HepG2 (cell line): ENCODE data around the gene SLC35F6. TPM values are rescaled to one million over a fixed set of nuclear protein-coding genes. Genes with fewer than 3 reads are reported as not detected.

ENCODE experiments used
- DR1 ChIP-seq: sonication (generic); formaldehyde crosslinking; IDR thresholded peaks from 2 replicates; pipeline ENCODE4 v1.8.0; 2021; ENCODE audit warnings: mild to moderate bottlenecking, missing genetic modification reagents, inconsistent platforms
- ZNF383 ChIP-seq: sonication (generic); formaldehyde crosslinking; IDR thresholded peaks from 2 replicates; pipeline ENCODE4 v1.4.0; 2020; ENCODE audit warnings: missing genetic modification reagents, mild to moderate bottlenecking, borderline replicate concordance
- ZNF44 ChIP-seq: sonication (generic); formaldehyde crosslinking; IDR thresholded peaks from 2 replicates; pipeline ENCODE4 v1.5.1; 2020; ENCODE audit warnings: mild to moderate bottlenecking, missing genetic modification reagents
- ZNF850 ChIP-seq: sonication (generic); formaldehyde crosslinking; conservative IDR thresholded peaks from 2 replicates; pipeline ENCODE4 v1.9.0; 2021; ENCODE audit warnings: mild to moderate bottlenecking, missing genetic modification reagents
- polyA plus RNA-seq, 8 experiments: library from polyadenylated mRNA; depleted of rRNA in 3 of 8; stranded (reverse) in 7 of 8; unstranded in 1 of 8; fragments of >200 nt; fragmentation: Illumina TruSeq in 4 of 8; extraction: Trizol in 4 of 8; gene quantifications; 2 replicates each; pipeline versions ENCODE4 v1.2.1 to v1.2.3, GENCODE V29; 2011 to 2016; ENCODE audit warnings: low read depth in 4 of 8, missing spikeins in 1 of 8, mixed read lengths in 1 of 8; ENCODE audit not compliant: insufficient read depth in 1 of 8
- total RNA-seq, 5 experiments: library from RNA; depleted of rRNA; stranded (reverse); fragments of >200 nt; fragmentation: Illumina TruSeq; extraction: Trizol; gene quantifications; 2 replicates each; pipeline ENCODE4 v1.2.3, GENCODE V29; 2016; ENCODE audit warnings: low read depth in 1 of 5
- TF ChIP-seq, protein P1 (sequence below): sonication (generic); formaldehyde crosslinking; IDR thresholded peaks from 2 replicates; pipeline ENCODE4 v1.5.1; 2020; ENCODE audit warnings: missing genetic modification reagents, mild to moderate bottlenecking, borderline replicate concordance
- TF ChIP-seq, protein P2 (sequence below): IDR thresholded peaks from 2 replicates; pipeline ENCODE4 v1.6.1; 2016; ENCODE audit warnings: missing compliant biosample characterization, missing genetic modification reagents, borderline replicate concordance
- TF ChIP-seq, protein P3 (sequence below): sonication (generic); formaldehyde crosslinking; IDR thresholded peaks from 2 replicates; pipeline ENCODE4 v1.9.0; 2022; ENCODE audit warnings: missing genetic modification reagents, mild to moderate bottlenecking, borderline replicate concordance
- TF ChIP-seq, protein P4 (sequence below): IDR thresholded peaks from 2 replicates; pipeline ENCODE4 v1.6.1; 2018; ENCODE audit warnings: missing genetic modification reagents, mild to moderate bottlenecking, missing compliant biosample characterization

The SLC35F6 gene
- total and polyA plus RNA-seq, 2 of the 13 experiments (the other 11 are each of a cell fraction or from before 2014, with no cell fraction given) = 15.2 to 21.2 TPM

DNA sequence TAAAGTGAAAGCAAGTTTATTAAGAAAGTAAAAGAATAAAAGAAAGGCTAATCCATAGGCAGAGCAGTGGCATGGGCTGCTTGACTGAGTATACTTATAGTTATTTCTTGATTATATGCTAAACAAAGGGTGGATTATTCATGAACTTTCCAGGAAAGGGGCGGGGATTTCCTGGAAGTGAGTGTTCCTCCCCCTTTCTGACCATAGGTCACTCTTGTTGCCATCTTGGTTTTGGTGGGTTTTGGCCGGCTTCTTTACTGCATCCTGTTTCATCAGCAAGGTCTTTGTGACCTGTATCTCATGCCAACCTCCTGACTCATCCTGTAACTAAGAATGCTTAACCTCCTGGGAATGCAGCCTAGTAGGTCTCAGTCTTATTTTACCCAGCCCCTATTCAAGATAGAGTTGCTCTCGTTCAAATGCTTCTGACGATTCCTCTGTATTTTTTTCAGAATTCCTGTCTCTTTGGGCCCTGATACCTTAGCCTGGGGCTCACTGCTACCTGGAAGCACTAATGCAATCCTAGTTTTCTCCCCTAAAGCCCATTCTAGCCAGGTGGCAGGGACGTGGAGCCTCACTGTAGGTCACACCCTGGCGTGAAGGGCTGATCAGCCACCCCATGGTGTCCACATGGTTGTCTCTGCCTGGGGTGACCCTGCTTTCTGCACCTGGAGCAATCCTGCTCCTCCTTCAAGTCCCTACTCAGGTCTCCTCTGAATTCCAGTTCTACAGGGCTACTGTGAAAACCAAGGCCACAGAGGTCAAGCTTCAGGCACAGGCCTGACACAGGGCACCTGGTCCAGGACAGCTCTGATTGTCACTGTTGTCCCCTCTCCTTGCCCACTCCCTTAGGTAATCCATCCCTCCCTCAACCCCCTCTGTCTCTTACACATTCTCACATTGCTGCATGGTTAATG, 6.0 kb upstream of the SLC35F6 start (continued):
- TF ChIP-seq, protein P1, sequence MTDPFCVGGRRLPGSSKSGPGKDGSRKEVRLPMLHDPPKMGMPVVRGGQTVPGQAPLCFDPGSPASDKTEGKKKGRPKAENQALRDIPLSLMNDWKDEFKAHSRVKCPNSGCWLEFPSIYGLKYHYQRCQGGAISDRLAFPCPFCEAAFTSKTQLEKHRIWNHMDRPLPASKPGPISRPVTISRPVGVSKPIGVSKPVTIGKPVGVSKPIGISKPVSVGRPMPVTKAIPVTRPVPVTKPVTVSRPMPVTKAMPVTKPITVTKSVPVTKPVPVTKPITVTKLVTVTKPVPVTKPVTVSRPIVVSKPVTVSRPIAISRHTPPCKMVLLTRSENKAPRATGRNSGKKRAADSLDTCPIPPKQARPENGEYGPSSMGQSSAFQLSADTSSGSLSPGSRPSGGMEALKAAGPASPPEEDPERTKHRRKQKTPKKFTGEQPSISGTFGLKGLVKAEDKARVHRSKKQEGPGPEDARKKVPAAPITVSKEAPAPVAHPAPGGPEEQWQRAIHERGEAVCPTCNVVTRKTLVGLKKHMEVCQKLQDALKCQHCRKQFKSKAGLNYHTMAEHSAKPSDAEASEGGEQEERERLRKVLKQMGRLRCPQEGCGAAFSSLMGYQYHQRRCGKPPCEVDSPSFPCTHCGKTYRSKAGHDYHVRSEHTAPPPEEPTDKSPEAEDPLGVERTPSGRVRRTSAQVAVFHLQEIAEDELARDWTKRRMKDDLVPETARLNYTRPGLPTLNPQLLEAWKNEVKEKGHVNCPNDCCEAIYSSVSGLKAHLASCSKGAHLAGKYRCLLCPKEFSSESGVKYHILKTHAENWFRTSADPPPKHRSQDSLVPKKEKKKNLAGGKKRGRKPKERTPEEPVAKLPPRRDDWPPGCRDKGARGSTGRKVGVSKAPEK = no peak
- TF ChIP-seq ZNF850 (CRISPR knock-in tag) (no peak), ZNF44 (no peak), DR1 (no peak), ZNF383 (CRISPR knock-in tag) (no peak)
- TF ChIP-seq, protein P2, sequence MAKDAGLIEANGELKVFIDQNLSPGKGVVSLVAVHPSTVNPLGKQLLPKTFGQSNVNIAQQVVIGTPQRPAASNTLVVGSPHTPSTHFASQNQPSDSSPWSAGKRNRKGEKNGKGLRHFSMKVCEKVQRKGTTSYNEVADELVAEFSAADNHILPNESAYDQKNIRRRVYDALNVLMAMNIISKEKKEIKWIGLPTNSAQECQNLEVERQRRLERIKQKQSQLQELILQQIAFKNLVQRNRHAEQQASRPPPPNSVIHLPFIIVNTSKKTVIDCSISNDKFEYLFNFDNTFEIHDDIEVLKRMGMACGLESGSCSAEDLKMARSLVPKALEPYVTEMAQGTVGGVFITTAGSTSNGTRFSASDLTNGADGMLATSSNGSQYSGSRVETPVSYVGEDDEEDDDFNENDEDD (CRISPR knock-in tag) = no peak
- TF ChIP-seq, protein P3, sequence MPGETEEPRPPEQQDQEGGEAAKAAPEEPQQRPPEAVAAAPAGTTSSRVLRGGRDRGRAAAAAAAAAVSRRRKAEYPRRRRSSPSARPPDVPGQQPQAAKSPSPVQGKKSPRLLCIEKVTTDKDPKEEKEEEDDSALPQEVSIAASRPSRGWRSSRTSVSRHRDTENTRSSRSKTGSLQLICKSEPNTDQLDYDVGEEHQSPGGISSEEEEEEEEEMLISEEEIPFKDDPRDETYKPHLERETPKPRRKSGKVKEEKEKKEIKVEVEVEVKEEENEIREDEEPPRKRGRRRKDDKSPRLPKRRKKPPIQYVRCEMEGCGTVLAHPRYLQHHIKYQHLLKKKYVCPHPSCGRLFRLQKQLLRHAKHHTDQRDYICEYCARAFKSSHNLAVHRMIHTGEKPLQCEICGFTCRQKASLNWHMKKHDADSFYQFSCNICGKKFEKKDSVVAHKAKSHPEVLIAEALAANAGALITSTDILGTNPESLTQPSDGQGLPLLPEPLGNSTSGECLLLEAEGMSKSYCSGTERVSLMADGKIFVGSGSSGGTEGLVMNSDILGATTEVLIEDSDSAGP (CRISPR knock-in tag) = no peak; the same call in 1 of the 2 replicates
- TF ChIP-seq, protein P4, sequence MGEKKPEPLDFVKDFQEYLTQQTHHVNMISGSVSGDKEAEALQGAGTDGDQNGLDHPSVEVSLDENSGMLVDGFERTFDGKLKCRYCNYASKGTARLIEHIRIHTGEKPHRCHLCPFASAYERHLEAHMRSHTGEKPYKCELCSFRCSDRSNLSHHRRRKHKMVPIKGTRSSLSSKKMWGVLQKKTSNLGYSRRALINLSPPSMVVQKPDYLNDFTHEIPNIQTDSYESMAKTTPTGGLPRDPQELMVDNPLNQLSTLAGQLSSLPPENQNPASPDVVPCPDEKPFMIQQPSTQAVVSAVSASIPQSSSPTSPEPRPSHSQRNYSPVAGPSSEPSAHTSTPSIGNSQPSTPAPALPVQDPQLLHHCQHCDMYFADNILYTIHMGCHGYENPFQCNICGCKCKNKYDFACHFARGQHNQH (CRISPR knock-in tag) = peak; percentile 88
